GM21717 (cell line): ENCODE measurements around the gene ZSCAN25.
A peak's percentile ranks its signal among the peaks of the same experiment; 100 is the strongest.
"Not testable (repeated sequence)": the region's sequence is repeated elsewhere in the genome, so short reads cannot be mapped to it uniquely, and the experiment has no call there.

Experiments used
- ATAC-seq: cut with Tn5 transposase; IDR thresholded peaks from one replicate; pipeline ENCODE4 v1.9.1; 2021; ENCODE audit warnings: mild to moderate bottlenecking, moderate library complexity; ENCODE audit not compliant: unreplicated experiment

The ZSCAN25 gene

GRCh38 chr7:99616359-99617191 is at the start of gene ZSCAN25:
Gene ZSCAN25 (plus strand): TSS chr7:99616946. CDS start chr7:99619607, 2,661 bp downstream.
- ATAC-seq = peak; percentile 87

- not testable (repeated sequence) for ATAC-seq
Observed at GRCh38 chr7:99568770-99569169, 48.0 kb upstream of the ZSCAN25 start.

GRCh38 chr7:99571768-99572167 is 45.0 kb upstream of the ZSCAN25 start:
- no peak for ATAC-seq

- no peak for ATAC-seq
Observed at GRCh38 chr7:99573257-99573656, 43.5 kb upstream of the ZSCAN25 start.

GRCh38 chr7:99576251-99576650 is 40.5 kb upstream of the ZSCAN25 start:
- ATAC-seq = no peak

- ATAC-seq = no peak
Observed at GRCh38 chr7:99579281-99579955, 37.3 kb upstream of the ZSCAN25 start.

- ATAC-seq = no peak
Observed at GRCh38 chr7:99579956-99580777, 36.6 kb upstream of the ZSCAN25 start.

- ATAC-seq = not testable (repeated sequence)
Observed at GRCh38 chr7:99580778-99581332, 35.9 kb upstream of the ZSCAN25 start.

GRCh38 chr7:99588868-99589267 is 27.9 kb upstream of the ZSCAN25 start:
- ATAC-seq = no peak

GRCh38 chr7:99594948-99595745 is 21.6 kb upstream of the ZSCAN25 start:
- ATAC-seq = no peak

GRCh38 chr7:99596408-99596955 is 20.3 kb upstream of the ZSCAN25 start:
- no peak for ATAC-seq

- ATAC-seq = no peak
Observed at GRCh38 chr7:99597762-99598501, 18.8 kb upstream of the ZSCAN25 start, which contains the start of gene TMEM225B. Gene TMEM225B (plus strand): TSS chr7:99598267. CDS start chr7:99604389, 6,122 bp downstream.

GRCh38 chr7:99599836-99600235 is 16.9 kb upstream of the ZSCAN25 start:
- ATAC-seq = no peak

GRCh38 chr7:99601656-99602310 is 15.0 kb upstream of the ZSCAN25 start:
- no peak for ATAC-seq

- ATAC-seq = no peak
Observed at GRCh38 chr7:99605527-99605926, 11.2 kb upstream of the ZSCAN25 start.

GRCh38 chr7:99606531-99606930 is 10.2 kb upstream of the ZSCAN25 start:
- ATAC-seq = no peak

- ATAC-seq = no peak
Observed at GRCh38 chr7:99607548-99607947, 9.2 kb upstream of the ZSCAN25 start.

- no peak for ATAC-seq
Observed at GRCh38 chr7:99614495-99614894, 2.3 kb upstream of the ZSCAN25 start.

- no peak for ATAC-seq
Observed at GRCh38 chr7:99615989-99616358, 772 bp upstream of the ZSCAN25 start.
